B cell (primary cell): ENCODE measurements around the gene PHLPP1.

Source experiments
- CTCF ChIP-seq: fragments of 200-600 bp; IDR thresholded peaks from one replicate; pipeline ENCODE4 v1.8.0; 2022; ENCODE audit warnings: antibody characterized with exemption, mild to moderate bottlenecking
- EZH2 ChIP-seq: IDR thresholded peaks from 2 replicates; pipeline ENCODE4 v1.6.1; 2012; ENCODE audit warnings: borderline replicate concordance, low read depth, mild to moderate bottlenecking, moderate library complexity, low read length; ENCODE audit not compliant: insufficient read depth, poor library complexity, severe bottlenecking

- TF ChIP-seq CTCF (no peak), EZH2 (no peak)
Observed at GRCh38 chr18:62697636-62698035, 17.7 kb upstream of the PHLPP1 start.
